Adrenal gland (tissue), 5 donors: ENCODE data around the gene KCNK2.

Experiments
- CTCF ChIP-seq, 6 experiments: fragments of 450-650 bp in 4 of 6; fragments of 200-600 bp in 2 of 6; sonication (generic) in 1 of 6; IDR thresholded peaks; 1 replicate in 5 of 6; 2 replicates in 1 of 6; pipeline versions ENCODE4 v1.5.1 to v1.8.0; 2016 to 2021; ENCODE audit warnings: antibody characterized with exemption in 6 of 6, mild to moderate bottlenecking in 2 of 6, moderate library complexity in 1 of 6
- POLR2A ChIP-seq, 2 donors: fragments of 450-650 bp; IDR thresholded peaks; one replicate each; pipeline ENCODE4 v1.6.1; 2017; ENCODE audit warnings: antibody characterized with exemption in 2 of 2, mild to moderate bottlenecking in 2 of 2, moderate library complexity in 1 of 2
- donor health status: DM: no; HTN: no; CAD: no.

- no peak for TF ChIP-seq CTCF (IDR thresholded peaks at IDR 0.05)
- TF ChIP-seq POLR2A (IDR thresholded peaks at IDR 0.05): no peak
Measured at GRCh38 chr1:215044151-215044550, 38.4 kb upstream of the KCNK2 start.
